GM18907 (cell line): ENCODE data around the gene RBM33.

ENCODE experiments used
- ATAC-seq: cut with Tn5 transposase; IDR thresholded peaks from one replicate; pipeline ENCODE4 v1.9.1; 2021; ENCODE audit warnings: mild to moderate bottlenecking, moderate library complexity; ENCODE audit not compliant: unreplicated experiment

Gene RBM33

GRCh38 chr7:155765458-155765857, 121.0 kb downstream of the RBM33 start:
- ATAC-seq: no peak

DNA sequence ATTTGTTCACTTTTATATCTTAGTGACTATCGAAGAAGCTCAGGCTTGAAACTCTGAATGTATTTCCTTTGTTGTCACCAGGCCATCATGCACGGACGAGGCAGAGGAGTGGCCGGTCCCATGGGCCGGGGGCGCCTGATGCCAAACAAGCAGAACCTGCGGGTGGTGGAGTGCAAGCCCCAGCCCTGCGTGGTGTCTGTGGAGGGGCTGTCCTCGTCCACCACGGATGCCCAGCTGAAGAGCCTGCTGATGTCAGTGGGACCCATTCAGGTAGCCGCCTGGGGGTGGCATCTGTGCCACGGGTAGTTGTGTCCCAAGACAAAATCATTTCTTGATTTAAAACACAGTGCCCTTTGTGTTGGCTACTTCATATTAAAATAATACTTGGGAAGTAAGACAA, 121.9 kb downstream of the RBM33 start:
- no peak for ATAC-seq

GRCh38 chr7:155766966-155767916, 122.8 kb downstream of the RBM33 start:
- no peak for ATAC-seq

GRCh38 chr7:155769701-155770100, 125.2 kb downstream of the RBM33 start:
- ATAC-seq: no peak

DNA sequence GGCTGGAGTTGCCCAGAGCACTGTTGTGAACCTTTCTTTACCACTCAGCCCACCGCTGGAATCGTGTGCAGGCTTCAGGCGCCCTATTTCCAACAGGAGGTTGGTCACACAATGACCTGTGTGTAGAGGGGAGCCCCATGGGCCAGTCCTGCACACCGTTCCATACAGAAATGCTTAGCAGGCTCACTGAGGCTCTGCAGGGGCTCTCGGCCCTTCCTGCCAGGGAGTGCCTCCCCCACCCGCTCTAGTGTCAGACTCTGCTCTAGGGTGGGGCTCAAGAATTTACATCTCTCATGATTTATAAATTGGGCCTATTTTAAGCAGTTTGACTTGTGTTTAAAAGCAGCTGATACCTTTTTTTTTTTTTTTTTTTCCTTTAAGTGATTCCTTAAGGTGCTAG, 125.8 kb downstream of the RBM33 start:
- no peak for ATAC-seq

GRCh38 chr7:155773531-155773930, 129.1 kb downstream of the RBM33 start:
- ATAC-seq: no peak

DNA sequence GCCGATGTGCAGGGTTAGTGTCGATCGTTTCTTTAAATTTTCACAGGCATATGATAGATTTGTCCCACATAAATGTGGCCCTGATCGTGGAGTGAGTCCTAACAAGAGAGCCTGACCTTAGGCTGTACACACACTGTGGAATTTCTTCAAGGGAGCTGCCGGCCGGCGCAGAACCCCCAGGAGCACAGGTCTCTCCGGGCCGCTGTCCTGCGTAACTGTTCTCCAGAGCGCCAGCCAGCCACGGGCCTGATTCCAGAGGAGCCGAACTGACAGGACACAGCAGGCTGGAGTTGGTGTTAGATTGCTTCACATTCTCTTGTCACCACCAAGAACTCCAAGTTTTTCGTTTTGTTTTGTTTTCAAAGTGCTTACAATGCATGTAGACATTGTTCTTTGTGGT, 130.5 kb downstream of the RBM33 start:
- ATAC-seq: no peak

DNA sequence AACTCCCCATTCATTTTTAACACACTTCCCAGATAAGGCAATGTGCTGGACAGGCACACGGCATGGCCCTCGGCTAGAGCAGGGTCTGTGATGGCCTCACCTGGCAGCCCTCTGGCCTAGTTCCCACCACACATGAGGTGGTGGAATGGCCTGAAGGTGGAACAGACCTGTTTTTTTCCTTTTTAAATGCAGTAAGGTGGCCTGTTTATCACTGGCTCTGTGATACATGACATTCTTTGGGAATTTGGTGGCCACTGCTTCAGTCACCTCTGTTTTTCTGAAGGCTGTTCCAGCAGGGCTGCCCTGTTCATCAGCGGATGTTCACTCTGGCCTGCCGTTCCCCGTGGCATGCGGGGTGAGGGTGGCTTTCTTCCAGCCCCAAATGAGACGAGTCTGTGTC, 131.2 kb downstream of the RBM33 start:
- ATAC-seq: no peak

DNA sequence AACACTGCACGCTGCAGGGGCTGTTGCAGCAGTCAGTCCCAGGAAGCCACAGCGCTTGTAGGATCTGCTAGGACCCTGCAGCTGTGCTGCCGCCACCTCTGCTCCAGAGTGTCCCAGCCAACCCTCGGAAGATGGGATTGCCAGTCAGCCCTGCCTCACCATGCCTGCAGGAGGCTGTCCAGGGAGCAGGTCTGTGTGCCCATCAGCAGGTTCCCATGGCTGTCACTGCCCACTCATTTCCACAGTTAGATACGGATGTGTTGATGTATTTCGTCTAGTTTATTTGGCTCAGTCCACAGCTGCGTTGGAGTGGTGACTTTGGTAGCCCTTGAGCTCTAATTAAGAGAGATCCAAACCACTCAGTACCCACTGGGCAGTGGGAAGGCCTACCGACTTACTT, 132.1 kb downstream of the RBM33 start:
- ATAC-seq: no peak

DNA sequence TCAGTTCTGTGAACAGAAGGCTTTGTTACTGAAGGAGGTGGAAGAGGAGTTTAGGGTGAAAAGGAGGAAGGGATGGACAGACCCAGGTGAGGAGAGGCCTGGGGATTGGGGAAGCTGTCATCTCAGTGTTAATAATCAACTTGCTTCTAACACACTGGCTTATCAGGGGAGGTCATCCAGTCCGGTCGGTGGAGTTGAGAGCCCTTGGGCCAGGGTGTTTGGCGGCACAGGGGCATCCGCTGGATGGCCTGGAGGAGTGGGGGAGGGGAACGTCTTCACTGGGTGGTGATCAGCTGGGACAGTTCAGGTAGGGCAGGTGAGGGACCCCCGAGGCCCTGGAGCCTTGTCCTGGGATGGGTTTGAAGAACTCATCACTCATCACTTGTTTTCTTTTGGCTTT, 133.9 kb downstream of the RBM33 start:
- ATAC-seq: no peak

- no peak for ATAC-seq
Measured at GRCh38 chr7:155780884-155781283, 136.4 kb downstream of the RBM33 start.

- ATAC-seq: no peak
Measured at GRCh38 chr7:155781433-155781832, 137.0 kb downstream of the RBM33 start.

DNA sequence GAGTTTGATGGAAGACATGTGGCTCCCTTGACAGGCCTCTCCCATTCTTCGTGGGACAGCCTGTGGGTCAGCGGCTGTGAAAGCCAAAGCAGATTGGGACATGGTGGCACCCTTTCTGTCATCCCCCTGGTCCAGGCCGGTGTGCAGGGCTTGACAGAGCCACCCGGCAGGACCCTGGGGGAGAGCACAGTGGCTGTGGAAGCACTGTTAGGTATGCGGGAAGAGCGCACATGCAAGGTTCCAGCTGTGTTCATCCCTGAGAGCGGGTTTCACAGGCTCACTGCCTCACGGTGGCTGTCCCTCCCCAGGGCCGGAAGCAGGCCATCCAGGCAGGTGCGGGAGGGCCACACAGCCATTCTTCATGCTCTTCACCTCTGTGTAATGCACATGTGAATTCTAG, 138.0 kb downstream of the RBM33 start:
- no peak for ATAC-seq

DNA sequence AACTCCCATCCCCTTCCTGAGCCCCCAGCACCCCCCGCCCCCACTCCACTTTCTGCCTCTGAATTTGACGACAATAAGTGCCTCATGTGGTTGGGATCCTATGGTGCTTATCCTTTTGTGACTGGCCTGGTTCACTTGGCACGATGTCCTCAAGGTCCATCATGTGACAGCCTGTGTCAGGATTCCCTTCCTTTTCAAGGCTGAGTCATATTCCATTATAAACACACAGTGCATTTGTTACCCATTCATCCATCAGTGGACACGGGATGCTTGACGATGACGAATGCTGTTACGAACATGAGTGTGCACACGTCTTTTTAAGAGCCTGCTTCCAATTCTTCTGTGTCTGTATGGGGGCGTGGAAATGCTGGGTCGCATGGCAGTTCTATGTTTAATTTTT, 141.1 kb downstream of the RBM33 start:
- no peak for ATAC-seq

- ATAC-seq: no peak
Measured at GRCh38 chr7:155786491-155786890, 142.0 kb downstream of the RBM33 start.

- no peak for ATAC-seq
Measured at GRCh38 chr7:155787171-155787851, 142.8 kb downstream of the RBM33 start.

- no peak for ATAC-seq
Measured at GRCh38 chr7:155788616-155789000, 144.1 kb downstream of the RBM33 start.

DNA sequence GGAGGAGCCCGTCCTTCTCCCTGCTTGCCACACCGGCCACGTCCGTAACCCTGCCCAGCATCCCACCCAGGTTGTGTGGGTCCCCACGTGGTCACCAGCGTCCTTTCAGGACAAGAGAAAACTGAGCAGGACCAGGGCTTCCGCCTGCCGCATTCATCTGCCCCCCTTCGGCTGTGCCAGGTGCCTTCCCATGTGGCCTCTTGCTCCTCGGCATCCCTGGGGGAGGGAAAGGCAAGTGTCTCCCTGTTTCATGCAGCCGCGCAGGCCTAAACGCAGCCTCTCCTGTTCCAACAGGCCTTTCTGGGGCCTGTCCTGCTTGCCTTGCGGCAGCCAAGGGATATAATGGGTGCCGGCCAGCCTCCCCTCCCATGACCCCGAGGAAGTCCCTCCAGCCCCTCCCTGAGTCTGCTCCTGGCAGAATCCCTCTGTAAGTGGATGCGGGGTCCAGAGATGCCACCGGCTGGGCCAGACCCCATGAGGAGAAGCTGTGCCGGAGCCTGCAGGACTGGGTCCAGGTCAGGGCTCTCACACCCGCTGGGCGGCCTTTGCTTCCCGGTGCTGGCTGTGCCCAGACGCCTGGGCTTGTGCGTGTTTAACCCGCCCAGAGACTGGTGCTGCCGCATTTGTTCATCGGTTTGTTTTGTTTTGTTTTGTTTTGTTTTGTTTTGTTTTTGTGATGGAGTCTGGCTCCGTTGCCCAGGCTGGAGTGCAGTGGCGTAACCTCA, 144.7 kb downstream of the RBM33 start:
- no peak for ATAC-seq

DNA sequence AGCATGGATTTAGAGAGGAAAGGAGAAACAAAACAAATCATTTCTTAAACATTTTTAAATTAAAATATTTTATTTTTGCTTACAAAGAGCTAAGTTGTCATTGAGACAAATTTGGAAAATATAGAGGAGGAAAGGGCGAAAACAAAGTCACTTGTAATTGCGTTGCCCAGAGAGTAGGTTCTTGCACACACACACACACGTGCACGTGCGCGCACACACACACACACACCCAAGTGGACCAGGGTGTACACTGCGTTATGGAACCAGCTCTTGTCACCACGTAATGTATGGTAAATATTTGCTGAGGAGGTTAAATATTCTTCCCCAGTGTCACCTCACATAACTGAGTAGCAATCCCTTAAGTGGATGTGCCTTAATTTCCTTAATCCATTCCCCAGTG, 146.2 kb downstream of the RBM33 start:
- ATAC-seq: no peak

- ATAC-seq: no peak
Measured at GRCh38 chr7:155791214-155791737, 146.8 kb downstream of the RBM33 start.

GRCh38 chr7:155791836-155792235, 147.4 kb downstream of the RBM33 start:
- no peak for ATAC-seq
